Endothelial cell of umbilical vein (primary cell): Measurements from ENCODE around the gene PLAC1. TPM values are rescaled to one million over a fixed set of nuclear protein-coding genes. Genes with fewer than 3 reads are reported as not detected.

Experiments used
- BruUV-seq: library from RNA; stranded (reverse); fragments of 400-500 nt; replicated peaks from 2 replicates; lab custom pipeline; 2021; lab: Mats Ljungman, UMichigan
- CTCF ChIA-PET: fragments of 300-600, 350-600 bp; sonication (Branson Sonifier 250); formaldehyde crosslinking; loops from one replicate; lab custom pipeline; 2021; ENCODE audit warnings: antibody characterized with exemption, inconsistent platforms; lab: Charles Lee
- POLR2A ChIA-PET: fragments of 300-600, 350-600 bp; sonication (Branson Sonifier 250); formaldehyde crosslinking; loops from one replicate; lab custom pipeline; 2021; ENCODE audit warnings: antibody characterized with exemption, inconsistent platforms; lab: Charles Lee
- DNase-seq: peaks from one replicate; pipeline ENCODE4 v3.0.0-alpha.2; 2011; ENCODE audit warnings: low read depth, low spot score
- FAIRE-seq: peaks from 2 replicates; lab custom pipeline; 2011; peaks lifted over from hg19 to GRCh38; lab: Jason Lieb, UNC
- H2AFZ ChIP-seq: 2 replicates; pipeline ENCODE4 v1.6.0; 2012; ENCODE audit warnings: low read depth, low read length, control low read depth, inconsistent platforms
- H3K27ac ChIP-seq: 2 replicates; pipeline ENCODE4 v1.5.1; 2011; ENCODE audit warnings: low read depth, mild to moderate bottlenecking, control low read depth, low read length, moderate library complexity; ENCODE audit not compliant: insufficient read depth
- H3K27me3 ChIP-seq, 2 experiments: 2 replicates each; pipeline versions ENCODE4 v1.6.0 to v1.6.1; 2011; ENCODE audit warnings: low read length in 2 of 2, mixed read lengths in 1 of 2; ENCODE audit not compliant: control insufficient read depth in 2 of 2, insufficient read depth in 2 of 2
- H3K36me3 ChIP-seq, 2 experiments: 2 replicates in 1 of 2; 3 replicates in 1 of 2; pipeline ENCODE4 v1.5.1; 2011; ENCODE audit warnings: low read length in 2 of 2, mild to moderate bottlenecking in 1 of 2, moderate library complexity in 1 of 2; ENCODE audit not compliant: control insufficient read depth in 2 of 2, insufficient read depth in 2 of 2; ENCODE audit errors: extremely low read depth in 1 of 2
- H3K4me1 ChIP-seq: 3 replicates; pipeline ENCODE4 v1.5.1; 2011; ENCODE audit warnings: mild to moderate bottlenecking, low read length; ENCODE audit not compliant: control insufficient read depth, insufficient read depth; ENCODE audit errors: extremely low read depth
- H3K4me2 ChIP-seq: 2 replicates; pipeline ENCODE4 v1.6.1; 2011; ENCODE audit warnings: low read length, control low read depth, mixed read lengths; ENCODE audit not compliant: insufficient read depth
- H3K4me3 ChIP-seq, 3 experiments: fragments of 200-600 bp in 1 of 3; sonication (generic), shearing (Covaris generic) in 1 of 3; replicated peaks in 1 of 3; 2 replicates each; pipeline ENCODE4 v1.5.1; 2011 to 2016; ENCODE audit warnings: control low read depth in 3 of 3, low read length in 3 of 3, mild to moderate bottlenecking in 2 of 3, inconsistent platforms in 1 of 3, low read depth in 1 of 3, moderate library complexity in 1 of 3; ENCODE audit not compliant: insufficient read depth in 1 of 3
- H3K79me2 ChIP-seq: 2 replicates; pipeline ENCODE4 v1.6.0; 2012; ENCODE audit warnings: low read length, inconsistent platforms; ENCODE audit not compliant: control insufficient read depth, insufficient read depth
- H3K9ac ChIP-seq: replicated peaks from 2 replicates; pipeline ENCODE3; 2011; ENCODE audit warnings: low read length, control low read depth; ENCODE audit not compliant: insufficient read depth; ENCODE audit errors: extremely low read depth
- H3K9me1 ChIP-seq: replicated peaks from 3 replicates; pipeline ENCODE4 v1.6.0; 2011; ENCODE audit warnings: mild to moderate bottlenecking, low read length; ENCODE audit not compliant: control insufficient read depth, insufficient read depth; ENCODE audit errors: extremely low read depth
- H3K9me3 ChIP-seq: replicated peaks from 2 replicates; pipeline ENCODE4 v1.5.1; 2012; ENCODE audit warnings: low read length, inconsistent platforms; ENCODE audit not compliant: control insufficient read depth, insufficient read depth
- H4K20me1 ChIP-seq: replicated peaks from 2 replicates; pipeline ENCODE3; 2011; ENCODE audit warnings: mild to moderate bottlenecking, low read length; ENCODE audit not compliant: control insufficient read depth, insufficient read depth; ENCODE audit errors: extremely low read depth
- CTCF ChIP-seq, 2 donors: IDR thresholded peaks; 1 replicate in 1 of 2; 2 replicates in 1 of 2; pipeline ENCODE4 v1.5.1; 2011; ENCODE audit warnings: low read length in 2 of 2, mild to moderate bottlenecking in 2 of 2, moderate library complexity in 2 of 2, control low read depth in 1 of 2, inconsistent platforms in 1 of 2, low read depth in 1 of 2; ENCODE audit not compliant: insufficient read depth in 1 of 2; ENCODE audit errors: extremely low read depth in 1 of 2
- EZH2 ChIP-seq: IDR thresholded peaks from 2 replicates; pipeline ENCODE4 v1.6.1; 2012; ENCODE audit warnings: borderline replicate concordance, low read depth, mild to moderate bottlenecking, moderate library complexity, low read length, inconsistent platforms; ENCODE audit not compliant: severe bottlenecking
- FOS ChIP-seq: IDR thresholded peaks from 2 replicates; pipeline ENCODE4 v1.6.1; 2011; ENCODE audit warnings: mild to moderate bottlenecking, low read length, moderate library complexity, borderline replicate concordance; ENCODE audit not compliant: insufficient read depth
- GATA2 ChIP-seq: IDR thresholded peaks from 2 replicates; pipeline ENCODE4 v1.7.0; 2011; ENCODE audit warnings: low read depth, mild to moderate bottlenecking, moderate library complexity, mixed read lengths, low read length; ENCODE audit not compliant: insufficient read length, insufficient read depth
- JUN ChIP-seq: IDR thresholded peaks from 2 replicates; pipeline ENCODE4 v1.6.1; 2011; ENCODE audit warnings: borderline replicate concordance, low read depth; ENCODE audit not compliant: insufficient read length, insufficient read depth
- MAX ChIP-seq: IDR thresholded peaks from 2 replicates; pipeline ENCODE4 v1.6.1; 2011; ENCODE audit not compliant: insufficient read depth, insufficient read length
- MYC ChIP-seq: IDR thresholded peaks from one replicate; pipeline ENCODE4 v1.6.1; 2011; ENCODE audit warnings: mild to moderate bottlenecking, low read depth, low read length
- POLR2A ChIP-seq: IDR thresholded peaks from 2 replicates; pipeline ENCODE4 v1.6.1; 2012; ENCODE audit warnings: low read depth, mild to moderate bottlenecking, control low read depth, low read length
- POLR2AphosphoS5 ChIP-seq: IDR thresholded peaks from 2 replicates; pipeline ENCODE4 v1.6.1; 2012; ENCODE audit warnings: low read depth, mild to moderate bottlenecking, control low read depth, low read length, moderate library complexity; ENCODE audit not compliant: insufficient read depth
- dilution Hi-C: fragments of 300-500 bp; cut with MboI; formaldehyde crosslinking; loops from one replicate; pipeline ENCODE4 v1.15.0; 2019; ENCODE audit warnings: low sequenced_read_pairs; ENCODE audit not compliant: extremely low pct_ligation_motif_present
- intact Hi-C: fragments of 100-400 bp; cut with micrococcal nuclease; formaldehyde crosslinking; loops from one replicate; pipeline ENCODE4 v1.10.0; 2022
- polyA plus RNA-seq, 4 experiments: library from polyadenylated mRNA; depleted of rRNA in 3 of 4; stranded (reverse) in 3 of 4; unstranded in 1 of 4; fragments of >200 nt; gene quantifications; 2 replicates each; pipeline versions ENCODE4 v1.2.1 to v1.2.3, GENCODE V29; 2011 to 2012; ENCODE audit warnings: missing spikeins in 1 of 4
- total RNA-seq: library from RNA; stranded (reverse); gene quantifications from 2 replicates; pipeline ENCODE4 v1.2.3, GENCODE V29; 2021

Gene PLAC1
- total and polyA plus RNA-seq, 2 donors (not counting 3 experiments of a cell fraction or from before 2014, with no cell fraction given), result 0.58 to 2.4 TPM

- FAIRE-seq (no peak), DNase-seq (no peak)
- Histone ChIP-seq H3K27me3 (no peaks in the 10 kb centered on the region), H3K27ac (no peak overlapping the region), H3K4me3 (no peak overlapping the region), H2AFZ (no peak overlapping the region), H3K36me3 (no peaks in the 10 kb centered on the region), H3K9ac (no peak overlapping the region), H3K4me1 (peaks cover 40% of the 10 kb centered on the region), H3K9me1 (no peaks in the 10 kb centered on the region), H3K4me2 (no peak overlapping the region), H3K79me2 (no peaks in the 10 kb centered on the region), H3K9me3 (no peaks in the 10 kb centered on the region), H4K20me1 (no peaks in the 10 kb centered on the region)
- intact Hi-C loops, result no loop called here
- POLR2A ChIA-PET, result no interaction called here
- TF ChIP-seq JUN (no peak), POLR2AphosphoS5 (no peak), FOS (no peak), POLR2A (no peak), CTCF (IDR thresholded peaks at IDR 0.05; ENCODE audit: extremely low read depth in 1 of 2, insufficient read depth in 1 of 2, low read depth in 1 of 2, low read length in 2 of 2) (no peak), GATA2 (no peak), EZH2 (no peak), MYC (no peak), MAX (no peak)
- CTCF ChIA-PET, result no interaction called here
- BruUV-seq, result no TSS peak
- dilution Hi-C loops, result no loop called here
Observed at GRCh38 chrX:134626434-134626833, 31.8 kb downstream of the PLAC1 start.
